Activated CD8-positive, alpha-beta T cell treated with anti-CD3 and anti-CD28 coated beads, Interleukin-2, amount 10 ng/mL, durations not matched to agents 7 days and 5 days (primary cell): ENCODE results near the gene ACAD9. TPM values are rescaled to one million over a fixed set of nuclear protein-coding genes. Genes with fewer than 3 reads are reported as not detected.
"Not testable (repeated sequence)": the region's sequence is repeated elsewhere in the genome, so short reads cannot be mapped to it uniquely, and the experiment has no call there.

Experiments
- ATAC-seq: fragments of 150-1000 bp; cut with Tn5 transposase; one replicate; pipeline ENCODE4 v1.10.0; 2021; ENCODE audit warnings: moderate library complexity
- CTCF ChIA-PET: fragments of 350-600 bp; sonication (Branson Sonifier 250); formaldehyde crosslinking; loops from one replicate; lab custom pipeline; 2021; ENCODE audit warnings: antibody characterized with exemption; lab: Charles Lee
- POLR2A ChIA-PET: fragments of 350-600 bp; sonication (Branson Sonifier 250); formaldehyde crosslinking; loops from one replicate; lab custom pipeline; 2021; ENCODE audit warnings: antibody characterized with exemption; lab: Charles Lee
- DNase-seq: peaks from one replicate; pipeline ENCODE4 v3.0.0-alpha.2; 2020
- H3K27ac Mint-ChIP-seq: one replicate; pipeline ENCODE4 v1.8.0; 2021; ENCODE audit warnings: mild to moderate bottlenecking, mixed read lengths
- H3K27me3 Mint-ChIP-seq: one replicate; pipeline ENCODE4 v1.8.0; 2021; ENCODE audit warnings: low read depth, mixed read lengths
- H3K36me3 Mint-ChIP-seq: one replicate; pipeline ENCODE4 v1.8.0; 2021; ENCODE audit warnings: low read depth, mixed read lengths
- H3K4me1 Mint-ChIP-seq: one replicate; pipeline ENCODE4 v1.8.0; 2021; ENCODE audit warnings: low read depth, mixed read lengths
- H3K4me3 Mint-ChIP-seq: one replicate; pipeline ENCODE4 v1.8.0; 2021; ENCODE audit warnings: mild to moderate bottlenecking, mixed read lengths
- H3K9me3 Mint-ChIP-seq: one replicate; pipeline ENCODE4 v1.8.0; 2022; ENCODE audit warnings: mixed read lengths; ENCODE audit not compliant: insufficient read depth
- total RNA-seq, 2 experiments: library from RNA; stranded (reverse); gene quantifications; one replicate each; pipeline ENCODE4 v1.2.3, GENCODE V29; 2021

Gene ACAD9
- total RNA-seq, 2 experiments from 2014 or later, result 61.3 to 68.3 TPM

DNA sequence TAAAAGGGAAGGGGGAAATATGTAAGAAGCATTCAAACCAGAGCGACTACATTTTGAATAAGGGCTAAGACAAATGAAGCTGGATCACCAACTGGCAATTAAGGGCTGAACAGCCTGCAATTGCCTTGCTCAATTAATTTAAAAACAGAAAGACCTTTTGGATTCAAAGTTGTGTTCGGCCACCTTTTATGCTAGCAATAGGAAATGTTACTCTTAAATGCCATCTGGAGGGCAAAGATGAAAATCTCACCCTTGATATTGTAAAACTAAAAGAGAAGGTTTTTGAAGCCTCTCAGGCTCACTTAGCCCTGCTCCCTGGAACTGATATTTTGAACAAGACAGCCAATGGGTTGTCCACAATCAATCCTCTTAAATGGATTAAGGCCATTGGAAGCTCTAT, 44.2 kb downstream of the ACAD9 start:
- peak overlapping the region; percentile 81 for H3K27ac Mint-ChIP-seq
- peaks cover 49% of the 10 kb centered on the region for H3K36me3 Mint-ChIP-seq
- ATAC-seq (peak; percentile 68), DNase-seq (no peak)
- peaks cover 6% of the 10 kb centered on the region for H3K27me3 Mint-ChIP-seq
- H3K4me3 Mint-ChIP-seq, result peak overlapping the region; percentile 70
- ChIA-PET POLR2A (interaction anchor here (0.6 to 2.0 kb wide), 9 partner anchors 12 to 451 kb away, joined by 3 to 13 read pairs (median 4); partner anchors contain the start of genes ACAD9 and CNBP), CTCF (interaction anchor here (0.6 to 3.6 kb wide), 12 partner anchors 13 to 989 kb away, joined by 3 to 75 read pairs (median 4); partner anchors contain the start of gene ACAD9)
- peaks cover 38% of the 10 kb centered on the region for H3K9me3 Mint-ChIP-seq
- H3K4me1 Mint-ChIP-seq, result peaks cover 29% of the 10 kb centered on the region

DNA sequence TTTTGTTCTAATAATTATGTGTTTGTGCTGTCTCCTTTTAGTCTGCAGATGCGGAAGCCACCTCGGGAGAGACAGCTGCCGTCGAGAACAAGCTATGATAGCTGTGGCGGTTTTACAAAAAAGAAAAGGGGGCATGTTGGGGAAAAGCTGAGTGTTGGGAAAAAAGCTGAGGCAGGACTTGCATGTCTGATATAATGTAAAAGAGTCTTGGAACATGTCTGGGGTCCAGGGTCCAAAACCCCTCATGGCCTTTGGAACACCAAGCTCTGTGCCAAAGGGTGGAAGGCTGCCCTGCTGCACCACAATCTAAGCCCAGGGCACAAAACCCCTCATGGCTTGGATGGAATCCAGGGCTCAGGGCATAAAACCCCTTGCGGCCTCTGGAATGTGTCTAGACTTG, 44.6 kb downstream of the ACAD9 start:
- Mint-ChIP-seq H3K9me3 (peaks cover 38% of the 10 kb centered on the region), H3K27ac (peak overlapping the region; percentile 81), H3K36me3 (peaks cover 47% of the 10 kb centered on the region), H3K4me1 (peaks cover 29% of the 10 kb centered on the region), H3K4me3 (peak overlapping the region; percentile 70)
- ChIA-PET POLR2A (interaction anchor here (0.6 to 2.0 kb wide), 4 partner anchors 18 to 452 kb away, joined by 3 to 13 read pairs (median 5); partner anchors contain the start of gene ACAD9), CTCF (interaction anchor here (0.6 to 3.6 kb wide), 8 partner anchors 13 to 989 kb away, joined by 3 to 75 read pairs (median 4); partner anchors contain the start of gene ACAD9)
- DNase-seq, H3K27me3 Mint-ChIP-seq, ATAC-seq: not testable (repeated sequence)

DNA sequence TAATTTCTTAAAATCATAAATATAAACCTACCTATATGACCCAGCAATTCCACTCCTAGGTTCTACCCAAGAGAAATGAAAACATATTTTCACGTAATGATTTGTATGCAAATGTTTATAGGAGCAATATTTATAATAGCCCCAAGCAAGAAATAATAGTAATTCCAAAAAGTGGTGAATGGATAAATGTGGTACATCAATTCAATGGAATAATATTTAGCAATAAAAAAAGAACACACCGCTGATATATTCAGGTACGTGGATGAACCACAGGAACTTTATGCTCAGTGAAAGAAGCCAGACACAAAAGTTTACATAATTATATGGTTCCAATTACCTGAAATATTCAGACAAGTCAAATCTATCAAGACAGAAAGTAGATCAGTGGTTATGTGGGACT, 49.9 kb downstream of the ACAD9 start:
- Mint-ChIP-seq H3K4me1 (peaks cover 4% of the 10 kb centered on the region), H3K36me3 (peaks cover 13% of the 10 kb centered on the region), H3K27ac (no peak overlapping the region), H3K4me3 (no peak overlapping the region), H3K27me3 (peaks cover 10% of the 10 kb centered on the region), H3K9me3 (peaks cover 22% of the 10 kb centered on the region)
- no peak for ATAC-seq
- CTCF ChIA-PET, result no interaction called here
- no peak for DNase-seq
- POLR2A ChIA-PET, result no interaction called here

- H3K27me3 Mint-ChIP-seq, result peaks cover 10% of the 10 kb centered on the region
- no peaks in the 10 kb centered on the region for H3K4me1 Mint-ChIP-seq
- ATAC-seq, result no peak
- no peak for DNase-seq
- peaks cover 9% of the 10 kb centered on the region for H3K9me3 Mint-ChIP-seq
- peaks cover 5% of the 10 kb centered on the region for H3K36me3 Mint-ChIP-seq
- H3K4me3 Mint-ChIP-seq, result no peak overlapping the region
- POLR2A ChIA-PET, result no interaction called here
- H3K27ac Mint-ChIP-seq, result no peak overlapping the region
- CTCF ChIA-PET, result interaction anchor here (1.6 to 2.0 kb wide), 2 partner anchors 39 to 56 kb away, joined by 5 to 7 read pairs; no protein-coding TSS in a partner anchor
Observed at GRCh38 chr3:128931046-128931445, 51.6 kb downstream of the ACAD9 start.

GRCh38 chr3:128932516-128933212, 53.2 kb downstream of the ACAD9 start:
- Mint-ChIP-seq H3K4me3 (no peak overlapping the region), H3K27me3 (peaks cover 8% of the 10 kb centered on the region), H3K27ac (no peak overlapping the region), H3K4me1 (no peaks in the 10 kb centered on the region), H3K36me3 (no peaks in the 10 kb centered on the region), H3K9me3 (peaks cover 4% of the 10 kb centered on the region)
- ChIA-PET POLR2A (interaction anchor here (0.6 kb wide), 1 partner anchor 20 kb away, joined by 3 read pairs; no protein-coding TSS in a partner anchor), CTCF (interaction anchor here (2.0 kb wide), 1 partner anchor 57 kb away, joined by 5 read pairs; no protein-coding TSS in a partner anchor)
- ATAC-seq (no peak), DNase-seq (peak; percentile 14)

GRCh38 chr3:128933213-128933921, 53.9 kb downstream of the ACAD9 start:
- H3K4me3 Mint-ChIP-seq, result no peak overlapping the region
- H3K9me3 Mint-ChIP-seq, result peaks cover 4% of the 10 kb centered on the region
- ChIA-PET POLR2A (interaction anchor here (0.6 kb wide), 1 partner anchor 19 kb away, joined by 3 read pairs; no protein-coding TSS in a partner anchor), CTCF (no interaction called here)
- no peak overlapping the region for H3K27ac Mint-ChIP-seq
- DNase-seq (no peak), ATAC-seq (no peak)
- peaks cover 7% of the 10 kb centered on the region for H3K27me3 Mint-ChIP-seq
- no peaks in the 10 kb centered on the region for H3K4me1 Mint-ChIP-seq
- no peaks in the 10 kb centered on the region for H3K36me3 Mint-ChIP-seq

- H3K36me3 Mint-ChIP-seq, result no peaks in the 10 kb centered on the region
Observed at GRCh38 chr3:128933922-128934253, 54.5 kb downstream of the ACAD9 start.

GRCh38 chr3:128935922-128936321, 56.5 kb downstream of the ACAD9 start:
- H3K27ac Mint-ChIP-seq, result no peak overlapping the region
- no peak overlapping the region for H3K4me3 Mint-ChIP-seq
- no peaks in the 10 kb centered on the region for H3K36me3 Mint-ChIP-seq
- ATAC-seq, result no peak
- H3K9me3 Mint-ChIP-seq, result no peaks in the 10 kb centered on the region
- no peak for DNase-seq
- no peaks in the 10 kb centered on the region for H3K4me1 Mint-ChIP-seq
- H3K27me3 Mint-ChIP-seq, result peaks cover 10% of the 10 kb centered on the region
- CTCF ChIA-PET, result interaction anchor here (0.9 to 2.1 kb wide), 3 partner anchors 12 to 57 kb away, joined by 3 to 7 read pairs (median 5); no protein-coding TSS in a partner anchor
- POLR2A ChIA-PET, result no interaction called here

More at GRCh38 chr3:128933922-128934253, 54.5 kb downstream of the ACAD9 start:
- POLR2A ChIA-PET, result no interaction called here
- Mint-ChIP-seq H3K27me3 (peaks cover 5% of the 10 kb centered on the region), H3K27ac (no peak overlapping the region), H3K4me1 (no peaks in the 10 kb centered on the region), H3K9me3 (peaks cover 4% of the 10 kb centered on the region), H3K4me3 (no peak overlapping the region)
- ATAC-seq (no peak), DNase-seq (no peak)
- CTCF ChIA-PET, result no interaction called here

GRCh38 chr3:128936341-128936740, 56.9 kb downstream of the ACAD9 start:
- H3K27me3 Mint-ChIP-seq, result peaks cover 10% of the 10 kb centered on the region
- ChIA-PET POLR2A (no interaction called here), CTCF (interaction anchor here (0.9 to 2.1 kb wide), 3 partner anchors 13 to 57 kb away, joined by 3 to 7 read pairs (median 5); no protein-coding TSS in a partner anchor)
- no peak for ATAC-seq
- H3K9me3 Mint-ChIP-seq, result no peaks in the 10 kb centered on the region
- H3K36me3 Mint-ChIP-seq, result no peaks in the 10 kb centered on the region
- no peak overlapping the region for H3K27ac Mint-ChIP-seq
- no peak overlapping the region for H3K4me3 Mint-ChIP-seq
- DNase-seq, result no peak
- no peaks in the 10 kb centered on the region for H3K4me1 Mint-ChIP-seq

DNA sequence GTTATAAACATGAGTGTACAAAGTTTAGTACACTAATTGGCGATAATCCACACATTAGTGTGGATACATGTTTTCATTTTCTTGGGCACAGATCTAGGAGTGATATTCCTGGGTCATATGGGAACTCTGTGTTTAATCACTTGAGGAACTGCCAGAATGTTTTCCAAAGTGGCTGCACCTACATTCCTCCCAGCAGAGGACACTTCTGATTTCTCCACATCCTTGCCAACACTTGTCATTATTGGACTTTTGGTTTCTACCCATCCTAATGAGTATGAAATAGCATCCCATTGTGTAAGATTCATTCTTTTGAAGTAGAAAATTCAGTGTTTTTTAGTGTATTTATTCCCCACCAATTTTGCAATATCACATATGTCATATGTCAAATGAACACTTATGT, 60.8 kb downstream of the ACAD9 start:
- H3K4me3 Mint-ChIP-seq, result no peak overlapping the region
- no peaks in the 10 kb centered on the region for H3K9me3 Mint-ChIP-seq
- H3K4me1 Mint-ChIP-seq, result no peaks in the 10 kb centered on the region
- no peak overlapping the region for H3K27ac Mint-ChIP-seq
- ATAC-seq (no peak), DNase-seq (no peak)
- POLR2A ChIA-PET, result no interaction called here
- H3K27me3 Mint-ChIP-seq, result peaks cover 8% of the 10 kb centered on the region
- CTCF ChIA-PET, result no interaction called here
- no peaks in the 10 kb centered on the region for H3K36me3 Mint-ChIP-seq

DNA sequence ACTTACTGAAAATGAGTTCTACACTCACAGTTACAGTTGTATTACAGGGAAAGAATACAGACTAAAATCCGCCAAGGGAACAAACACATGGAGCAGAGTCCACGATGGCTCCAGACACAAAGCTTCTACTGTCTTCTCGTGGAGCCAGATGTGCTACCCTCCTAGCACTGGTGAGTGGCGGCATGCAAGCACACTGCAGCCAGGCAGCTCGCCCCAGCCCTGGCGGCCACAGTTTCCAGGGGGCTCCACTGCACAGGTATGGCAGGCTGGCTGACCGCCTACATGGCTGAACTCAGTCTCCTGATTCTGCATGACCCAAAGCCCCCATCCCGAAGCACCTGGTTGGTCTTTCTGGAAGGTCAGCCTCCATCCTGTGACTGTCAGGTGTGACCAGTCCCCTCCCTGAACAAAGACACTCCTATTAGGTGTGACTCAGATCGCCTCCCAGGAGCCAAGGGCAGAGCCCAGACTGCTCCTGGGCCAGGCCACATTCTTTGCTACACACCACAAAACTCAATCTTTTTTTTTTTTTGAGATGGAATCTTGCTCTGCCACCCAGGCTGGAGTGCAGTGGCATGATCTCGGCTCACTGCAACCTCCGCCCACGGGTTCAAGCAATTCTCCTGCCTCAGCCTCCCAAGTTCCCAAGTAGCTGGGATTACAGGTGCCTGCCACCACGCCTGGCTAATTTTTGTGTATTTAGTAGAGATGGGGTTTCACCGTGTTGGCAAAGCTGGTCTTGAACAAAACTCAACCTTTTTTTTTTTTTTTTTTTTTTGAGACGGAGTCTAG, 62.9 kb downstream of the ACAD9 start:
- CTCF ChIA-PET, result no interaction called here
- DNase-seq (no peak), ATAC-seq (no peak)
- no peak overlapping the region for H3K27ac Mint-ChIP-seq
- no peak overlapping the region for H3K4me3 Mint-ChIP-seq
- no peaks in the 10 kb centered on the region for H3K9me3 Mint-ChIP-seq
- no peaks in the 10 kb centered on the region for H3K4me1 Mint-ChIP-seq
- POLR2A ChIA-PET, result no interaction called here
- H3K27me3 Mint-ChIP-seq, result peaks cover 8% of the 10 kb centered on the region
- no peaks in the 10 kb centered on the region for H3K36me3 Mint-ChIP-seq
